MM.1S (cell line): ENCODE data around the gene ERC2.

Source experiments
- DNase-seq: peaks from one replicate; pipeline ENCODE4 v3.0.0-alpha.2; 2015
- H2AFZ ChIP-seq: fragments of 300-600 bp; sonication (generic); 2 replicates; pipeline ENCODE4 v1.6.0; 2016; ENCODE audit warnings: antibody characterized with exemption, low read length
- H3F3A ChIP-seq: fragments of 300-600 bp; sonication (generic); 2 replicates; pipeline ENCODE4 v1.6.1; 2016; ENCODE audit warnings: mild to moderate bottlenecking, antibody characterized with exemption, low read length, moderate library complexity, mixed read lengths; ENCODE audit not compliant: insufficient read depth
- H3K27ac ChIP-seq: fragments of 300-600 bp; sonication (generic); 2 replicates; pipeline ENCODE4 v1.5.1; 2016; ENCODE audit warnings: mild to moderate bottlenecking, low read length
- H3K27me3 ChIP-seq: fragments of 300-600 bp; sonication (generic); replicated peaks from 2 replicates; pipeline ENCODE4 v1.6.0; 2016; ENCODE audit warnings: low read length; ENCODE audit not compliant: insufficient read depth
- H3K36me3 ChIP-seq: fragments of 300-600 bp; sonication (generic); replicated peaks from 2 replicates; pipeline ENCODE4 v1.6.1; 2016; ENCODE audit warnings: mild to moderate bottlenecking, low read length, mixed read lengths; ENCODE audit not compliant: insufficient read depth
- H3K4me1 ChIP-seq: fragments of 300-600 bp; sonication (generic); 2 replicates; pipeline ENCODE4 v1.6.1; 2016; ENCODE audit warnings: low read length, mixed read lengths
- H3K4me2 ChIP-seq: fragments of 300-600 bp; sonication (generic); 2 replicates; pipeline ENCODE4 v1.6.0; 2016; ENCODE audit warnings: low read depth, low read length
- H3K4me3 ChIP-seq: fragments of 300-600 bp; sonication (generic); 2 replicates; pipeline ENCODE4 v1.5.1; 2016; ENCODE audit warnings: low read length, mixed read lengths
- H3K79me2 ChIP-seq: fragments of 300-600 bp; sonication (generic); 2 replicates; pipeline ENCODE4 v1.6.1; 2016; ENCODE audit warnings: mixed run types, low read length, mixed read lengths
- H3K9ac ChIP-seq: fragments of 300-600 bp; sonication (generic); 2 replicates; pipeline ENCODE4 v1.6.1; 2016; ENCODE audit warnings: low read length, mixed read lengths
- H3K9me2 ChIP-seq: fragments of 300-600 bp; sonication (generic); replicated peaks from 2 replicates; pipeline ENCODE4 v1.6.1; 2016; ENCODE audit warnings: mild to moderate bottlenecking, low read length, mixed read lengths; ENCODE audit not compliant: insufficient read depth
- H3K9me3 ChIP-seq: fragments of 300-600 bp; sonication (generic); replicated peaks from 2 replicates; pipeline ENCODE4 v1.6.1; 2016; ENCODE audit warnings: mild to moderate bottlenecking, low read length, mixed read lengths; ENCODE audit not compliant: insufficient read depth
- H4K20me1 ChIP-seq: fragments of 300-600 bp; sonication (generic); 2 replicates; pipeline ENCODE4 v1.6.1; 2016; ENCODE audit warnings: mild to moderate bottlenecking, low read length, moderate library complexity, mixed read lengths; ENCODE audit not compliant: insufficient read depth
- EZH2 ChIP-seq: fragments of 300-600 bp; sonication (generic); optimal IDR thresholded peaks from 2 replicates; pipeline ENCODE3; 2017; ENCODE audit warnings: low read depth, mild to moderate bottlenecking, antibody characterized with exemption, low read length, mixed read lengths
- EZH2phosphoT487 ChIP-seq: fragments of 300-600 bp; sonication (generic); IDR thresholded peaks from 2 replicates; pipeline ENCODE4 v1.6.1; 2018; ENCODE audit warnings: antibody characterized with exemption, low read length
- TF ChIP-seq, protein P1 (sequence below): fragments of 300-600 bp; sonication (generic); IDR thresholded peaks from 2 replicates; pipeline ENCODE4 v1.5.1; 2016; ENCODE audit warnings: antibody characterized with exemption, low read length, mixed read lengths

ERC2 gene

DNA sequence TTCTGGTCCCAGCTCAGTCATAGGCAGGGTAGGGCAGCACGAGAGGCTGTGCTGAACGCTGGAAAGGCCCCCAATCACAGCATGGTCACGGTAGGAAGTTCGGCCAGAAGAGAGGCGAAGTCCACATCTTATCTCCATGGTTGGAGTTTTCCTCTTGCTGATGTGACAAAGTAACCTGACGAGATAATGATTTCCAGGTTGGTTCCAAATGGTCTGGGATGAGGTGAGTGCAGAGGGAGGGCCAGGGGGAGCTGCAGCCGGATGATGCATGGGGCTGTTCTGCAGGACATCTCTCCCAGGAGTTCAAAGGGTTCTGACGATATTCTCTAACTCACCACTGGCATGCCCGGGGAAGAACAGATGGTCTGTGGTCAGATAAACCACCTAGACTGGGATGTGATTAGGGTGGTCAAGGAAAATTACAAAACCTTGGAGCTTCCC, 898.0 kb downstream of the ERC2 start:
- no peak overlapping the region for H3K4me2 ChIP-seq
- no peaks in the 10 kb centered on the region for H3K79me2 ChIP-seq
- H3K36me3 ChIP-seq = no peaks in the 10 kb centered on the region
- H3K9me2 ChIP-seq = no peaks in the 10 kb centered on the region
- H3K27me3 ChIP-seq = no peaks in the 10 kb centered on the region
- no peak for TF ChIP-seq EZH2phosphoT487
- TF ChIP-seq, protein P1, sequence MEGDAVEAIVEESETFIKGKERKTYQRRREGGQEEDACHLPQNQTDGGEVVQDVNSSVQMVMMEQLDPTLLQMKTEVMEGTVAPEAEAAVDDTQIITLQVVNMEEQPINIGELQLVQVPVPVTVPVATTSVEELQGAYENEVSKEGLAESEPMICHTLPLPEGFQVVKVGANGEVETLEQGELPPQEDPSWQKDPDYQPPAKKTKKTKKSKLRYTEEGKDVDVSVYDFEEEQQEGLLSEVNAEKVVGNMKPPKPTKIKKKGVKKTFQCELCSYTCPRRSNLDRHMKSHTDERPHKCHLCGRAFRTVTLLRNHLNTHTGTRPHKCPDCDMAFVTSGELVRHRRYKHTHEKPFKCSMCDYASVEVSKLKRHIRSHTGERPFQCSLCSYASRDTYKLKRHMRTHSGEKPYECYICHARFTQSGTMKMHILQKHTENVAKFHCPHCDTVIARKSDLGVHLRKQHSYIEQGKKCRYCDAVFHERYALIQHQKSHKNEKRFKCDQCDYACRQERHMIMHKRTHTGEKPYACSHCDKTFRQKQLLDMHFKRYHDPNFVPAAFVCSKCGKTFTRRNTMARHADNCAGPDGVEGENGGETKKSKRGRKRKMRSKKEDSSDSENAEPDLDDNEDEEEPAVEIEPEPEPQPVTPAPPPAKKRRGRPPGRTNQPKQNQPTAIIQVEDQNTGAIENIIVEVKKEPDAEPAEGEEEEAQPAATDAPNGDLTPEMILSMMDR = no peak
- no peak for TF ChIP-seq EZH2
- no peak overlapping the region for H2AFZ ChIP-seq
- H3K9me3 ChIP-seq = no peaks in the 10 kb centered on the region
- H3K4me1 ChIP-seq = no peaks in the 10 kb centered on the region
- no peaks in the 10 kb centered on the region for H4K20me1 ChIP-seq
- H3K4me3 ChIP-seq = no peak overlapping the region
- no peak overlapping the region for H3K27ac ChIP-seq
- no peak for DNase-seq
- no peak overlapping the region for H3K9ac ChIP-seq
- H3F3A ChIP-seq = no peaks in the 10 kb centered on the region

DNA sequence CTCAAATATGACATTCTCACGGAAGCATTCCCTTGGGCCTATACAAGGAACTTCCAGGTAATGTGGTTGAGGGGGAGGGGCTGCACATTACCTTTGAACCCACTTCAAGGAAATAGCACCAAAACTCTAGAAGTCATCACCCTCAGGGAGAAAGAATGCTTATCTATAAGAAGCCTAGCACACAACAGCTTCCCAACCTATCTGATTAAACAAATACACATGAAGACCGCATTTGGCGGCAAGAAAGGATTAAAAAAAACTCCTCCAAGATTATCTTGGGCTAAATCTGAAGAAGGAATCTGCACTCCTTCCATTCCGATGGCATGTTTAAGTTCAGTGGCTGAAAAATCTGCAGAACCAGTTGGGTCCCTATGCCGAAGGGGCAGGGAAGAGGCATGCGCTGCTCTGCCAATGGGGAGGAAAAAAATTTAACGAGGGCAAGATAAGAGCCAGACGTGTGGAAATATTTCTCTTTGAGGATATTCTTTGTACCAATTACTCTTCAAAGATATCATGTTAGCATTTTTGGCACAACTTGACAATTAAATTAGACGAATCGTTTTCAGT, 899.2 kb downstream of the ERC2 start:
- Histone ChIP-seq H3K27me3 (no peaks in the 10 kb centered on the region), H4K20me1 (no peaks in the 10 kb centered on the region), H3K79me2 (no peaks in the 10 kb centered on the region), H3K9me3 (no peaks in the 10 kb centered on the region), H3K27ac (no peak overlapping the region), H3K9me2 (no peaks in the 10 kb centered on the region), H3K4me3 (no peak overlapping the region), H3K9ac (no peak overlapping the region), H2AFZ (no peak overlapping the region), H3K4me1 (no peaks in the 10 kb centered on the region), H3F3A (no peaks in the 10 kb centered on the region), H3K4me2 (no peak overlapping the region), H3K36me3 (no peaks in the 10 kb centered on the region)
- TF ChIP-seq EZH2 (no peak), EZH2phosphoT487 (no peak)
- TF ChIP-seq, protein P1 = no peak
- DNase-seq = no peak

DNA sequence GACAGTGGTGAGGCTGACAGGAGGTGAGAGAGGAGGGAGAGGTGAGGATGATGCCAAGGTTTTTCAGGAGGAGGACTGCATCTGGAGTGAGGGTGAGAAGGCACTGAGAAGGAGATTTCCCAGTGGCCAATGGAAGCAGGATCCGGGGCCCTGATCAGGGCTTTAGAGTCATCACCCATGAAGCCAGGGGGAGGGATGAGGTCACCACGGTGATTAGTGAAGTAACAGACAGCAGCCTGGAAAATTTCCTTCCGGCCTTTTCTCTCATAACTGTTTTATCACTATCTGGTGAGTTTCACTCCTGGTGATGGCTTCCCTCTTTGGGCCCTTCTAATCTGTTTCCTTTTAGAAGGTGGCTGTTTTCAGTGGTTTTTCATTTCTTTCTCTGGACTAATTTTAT, 900.7 kb downstream of the ERC2 start:
- Histone ChIP-seq H3K9me3 (no peaks in the 10 kb centered on the region), H3K27ac (no peak overlapping the region), H3K9ac (no peak overlapping the region), H4K20me1 (no peaks in the 10 kb centered on the region), H2AFZ (no peak overlapping the region), H3F3A (no peaks in the 10 kb centered on the region), H3K4me1 (no peaks in the 10 kb centered on the region), H3K27me3 (no peaks in the 10 kb centered on the region), H3K9me2 (no peaks in the 10 kb centered on the region), H3K79me2 (no peaks in the 10 kb centered on the region), H3K36me3 (no peaks in the 10 kb centered on the region), H3K4me3 (no peak overlapping the region), H3K4me2 (no peak overlapping the region)
- no peak for DNase-seq
- TF ChIP-seq, protein P1 = no peak
- TF ChIP-seq EZH2 (no peak), EZH2phosphoT487 (no peak)
